Tibial nerve (tissue), 3 donors: ENCODE results near the gene CXXC5.

ENCODE experiments used
- CTCF ChIP-seq, 5 experiments: fragments of 200-600 bp in 3 of 5; fragments of 450-650 bp in 2 of 5; sonication (generic) in 3 of 5; IDR thresholded peaks; one replicate each; pipeline ENCODE4 v1.5.1; 2016 to 2019; ENCODE audit warnings: antibody characterized with exemption in 5 of 5, mild to moderate bottlenecking in 3 of 5, moderate library complexity in 2 of 5
- POLR2A ChIP-seq, 2 donors: fragments of 450-650 bp; IDR thresholded peaks; one replicate each; pipeline ENCODE4 v1.6.1; 2017; ENCODE audit warnings: antibody characterized with exemption in 2 of 2, mild to moderate bottlenecking in 2 of 2, moderate library complexity in 2 of 2

GRCh38 chr5:139709582-139710318, 61.6 kb downstream of the CXXC5 start:
- no peak for TF ChIP-seq POLR2A (IDR thresholded peaks at IDR 0.05)
- no peak for TF ChIP-seq CTCF (IDR thresholded peaks at IDR 0.05)
